LHCN-M2 (cell line): Measurements from ENCODE around the gene JPT1. TPM values are rescaled to one million over a fixed set of nuclear protein-coding genes. Genes with fewer than 3 reads are reported as not detected.
"Not testable (repeated sequence)": the region's sequence is repeated elsewhere in the genome, so short reads cannot be mapped to it uniquely, and the experiment has no call there.

Experiments used
- DNase-seq: peaks from one replicate; pipeline ENCODE4 v3.0.0-alpha.2; 2012; ENCODE audit warnings: low read depth
- total RNA-seq: library from RNA; depleted of rRNA; stranded (reverse); fragments of >200 nt; gene quantifications from 2 replicates; pipeline ENCODE4 v1.2.3, GENCODE V29; 2014

JPT1 gene
- total RNA-seq, 1 experiment from 2014 or later = 311 TPM

GRCh38 chr17:75130632-75131277, 23.6 kb downstream of the JPT1 start:
- DNase-seq = peak; percentile 68

DNA sequence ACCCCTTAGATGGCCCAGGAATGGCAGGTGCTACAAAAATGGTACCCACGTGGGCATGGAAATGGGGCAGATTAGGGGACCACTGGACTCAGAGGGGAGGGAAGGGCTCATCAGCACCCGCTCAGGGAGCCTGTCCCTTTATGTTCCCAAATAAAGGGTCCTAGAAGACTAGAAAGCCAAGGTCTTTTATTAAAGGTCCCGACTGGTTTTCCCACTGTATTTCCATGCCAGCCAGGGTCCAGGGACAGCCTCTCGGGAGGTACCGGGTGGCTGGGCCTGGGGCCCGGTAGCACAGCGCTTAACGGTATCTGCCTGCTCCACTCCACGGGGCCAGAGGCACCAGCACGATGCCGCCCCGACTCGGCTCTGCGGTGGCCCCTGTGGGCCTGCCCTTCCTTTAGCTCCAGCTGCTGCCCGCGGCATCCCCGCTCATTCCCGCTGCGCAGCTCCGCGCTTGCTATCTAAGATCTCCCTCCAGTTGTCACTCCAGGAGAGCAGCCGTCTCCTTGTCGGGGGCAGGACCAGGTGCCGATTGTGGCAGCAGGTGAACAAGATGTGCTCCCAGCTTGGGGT, 24.2 kb downstream of the JPT1 start:
- no peak for DNase-seq

- DNase-seq = no peak
Observed at GRCh38 chr17:75129576-75129975, 24.7 kb downstream of the JPT1 start.

DNA sequence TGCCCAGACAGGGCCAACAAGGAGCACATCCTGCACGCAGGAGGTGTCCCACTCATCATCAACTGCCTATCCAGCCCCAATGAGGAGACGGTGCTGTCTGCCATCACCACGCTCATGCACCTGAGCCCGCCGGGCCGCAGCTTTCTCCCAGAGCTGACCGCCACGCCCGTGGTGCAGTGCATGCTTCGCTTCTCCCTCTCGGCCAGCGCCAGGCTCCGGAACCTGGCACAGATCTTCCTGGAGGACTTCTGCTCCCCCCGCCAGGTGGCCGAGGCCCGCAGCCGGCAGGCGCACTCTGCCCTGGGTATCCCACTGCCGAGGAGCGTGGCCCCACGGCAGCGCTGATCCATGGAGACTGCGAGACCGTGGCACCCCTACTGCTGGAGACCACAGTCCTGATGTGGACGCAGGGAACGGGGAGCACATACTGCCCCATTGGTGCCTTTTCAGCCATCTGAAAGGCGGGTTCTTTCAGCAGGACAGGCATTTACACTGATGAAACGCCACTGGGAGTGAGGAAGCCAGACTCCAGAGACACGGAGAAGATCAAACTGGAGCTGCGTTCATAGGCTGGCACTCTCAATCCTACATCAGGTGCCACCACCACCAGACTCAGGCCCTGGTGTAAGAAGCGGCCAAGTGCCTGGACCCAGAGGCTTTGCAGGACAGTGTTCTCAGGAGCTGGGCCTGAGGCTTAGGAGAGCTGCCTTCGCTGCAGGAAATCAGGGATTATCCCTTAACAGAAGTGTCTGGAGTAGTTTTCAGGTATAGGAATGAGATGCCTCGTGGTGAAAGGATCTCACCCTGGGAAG, 25.4 kb downstream of the JPT1 start:
- DNase-seq = no peak

GRCh38 chr17:75127936-75128335, 26.4 kb downstream of the JPT1 start:
- not testable (repeated sequence) for DNase-seq

DNA sequence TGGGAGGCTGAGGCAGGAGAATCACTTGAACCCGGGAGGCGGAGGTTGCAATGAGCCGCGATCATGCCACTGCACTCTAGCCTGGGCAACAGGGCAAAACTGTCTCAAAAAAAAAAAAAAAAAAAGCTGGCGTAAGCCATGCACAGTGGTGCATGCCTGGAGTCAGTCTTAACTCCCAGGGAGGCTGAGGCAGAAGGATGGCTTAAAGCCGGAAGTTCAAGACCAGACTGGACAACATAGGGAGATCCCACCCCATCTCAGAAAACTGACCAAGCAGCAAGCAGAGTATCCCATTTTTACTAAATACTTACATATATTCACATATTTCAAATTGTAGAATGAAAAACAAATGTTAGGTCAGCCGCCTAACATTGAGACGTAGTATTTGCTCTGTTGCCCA, 27.4 kb downstream of the JPT1 start:
- no peak for DNase-seq

DNA sequence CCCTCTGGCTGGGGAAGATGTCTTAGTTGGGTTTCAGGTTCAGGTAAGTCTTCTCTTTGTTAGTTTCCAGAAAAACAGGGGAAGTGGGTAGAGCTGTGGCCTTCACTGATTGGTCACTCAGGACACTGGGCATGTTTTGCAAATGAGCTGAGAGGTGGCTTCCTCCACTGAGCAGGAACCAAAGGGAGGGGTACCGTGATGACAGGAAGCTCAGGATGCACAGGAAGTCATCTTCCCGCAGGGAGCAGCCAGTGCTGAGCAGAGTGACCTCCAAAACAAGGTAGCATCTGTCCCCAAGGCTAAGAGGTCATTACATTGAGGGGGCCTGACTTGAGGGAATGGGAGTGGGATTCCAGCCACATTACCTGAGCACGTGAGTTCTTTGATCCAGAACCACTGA, 28.3 kb downstream of the JPT1 start:
- no peak for DNase-seq

DNA sequence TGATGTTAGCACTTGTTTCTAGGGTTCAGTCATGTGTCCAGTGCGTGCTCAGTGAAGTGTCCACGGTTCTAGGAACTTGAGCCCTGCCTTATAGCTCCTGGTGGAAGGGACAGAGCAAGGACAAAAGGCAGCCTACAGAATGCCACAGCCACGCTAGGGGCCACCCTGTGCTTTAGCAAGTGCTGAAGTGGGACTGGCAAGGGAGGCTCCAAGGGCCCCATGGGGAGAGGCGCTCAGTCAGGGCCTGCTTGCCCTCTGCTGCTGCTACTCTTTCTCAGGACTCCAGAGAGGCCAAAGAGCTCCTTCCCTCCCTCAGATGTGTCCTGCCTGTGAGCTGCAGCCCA, 29.5 kb downstream of the JPT1 start:
- no peak for DNase-seq

DNA sequence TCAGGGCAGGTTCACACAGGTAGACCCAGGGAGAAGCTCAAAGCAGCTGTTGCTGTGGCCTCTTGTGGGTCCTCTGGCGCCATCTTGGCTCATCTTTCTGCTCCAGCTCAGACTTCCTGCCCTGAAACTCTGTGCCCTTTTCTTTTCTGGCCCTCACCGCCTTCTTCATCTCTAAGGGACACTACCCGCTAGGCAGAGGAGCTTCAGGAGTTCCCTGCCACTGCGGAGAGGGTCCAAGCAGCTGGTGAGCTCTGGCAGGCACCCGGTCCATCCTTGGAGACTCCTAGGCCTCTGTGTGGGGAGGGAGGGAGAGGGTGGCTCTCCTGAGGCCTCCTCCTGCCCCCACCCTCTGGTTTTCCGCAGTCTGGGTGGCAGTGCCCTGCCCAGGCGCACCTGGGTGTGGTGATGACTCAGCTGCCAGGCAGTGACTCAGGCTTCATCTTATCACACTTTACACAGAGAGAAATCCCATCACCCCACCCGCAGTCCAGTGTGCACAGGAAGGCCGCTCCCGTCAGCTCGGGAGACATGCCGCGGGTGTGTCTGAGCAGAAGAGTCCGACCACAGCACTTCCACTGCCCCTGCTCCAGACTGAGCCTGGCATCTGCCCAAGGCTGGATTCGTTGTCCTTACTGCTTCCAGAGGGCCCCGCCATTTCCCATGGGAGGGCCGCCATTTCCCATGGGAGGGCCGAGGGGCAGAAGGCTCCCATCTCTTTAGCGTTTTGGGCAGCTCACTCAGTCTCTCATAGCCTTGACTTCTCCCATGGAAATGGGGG, 30.1 kb downstream of the JPT1 start:
- DNase-seq = peak; percentile 69

GRCh38 chr17:75118307-75118706, 36.0 kb downstream of the JPT1 start:
- no peak for DNase-seq

DNA sequence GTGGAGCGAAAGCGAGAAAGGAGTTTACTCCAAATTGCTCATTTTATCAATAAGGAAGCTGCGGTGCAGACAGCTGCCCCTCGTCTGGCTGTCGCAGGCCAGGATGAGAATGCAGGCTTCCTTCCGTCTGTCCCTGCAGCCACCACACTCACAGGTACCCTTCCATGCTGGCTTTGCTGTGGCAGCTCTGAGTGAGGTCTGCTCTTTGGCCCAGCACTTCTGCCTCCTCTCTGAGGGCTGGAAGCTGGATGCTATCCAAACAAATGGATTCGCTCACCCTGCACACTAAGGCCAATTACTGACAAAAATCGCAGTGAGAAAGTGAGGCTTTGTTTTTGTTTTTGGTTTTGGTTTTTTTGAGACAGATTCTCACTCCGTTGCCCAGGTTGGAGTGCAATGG, 37.6 kb downstream of the JPT1 start:
- DNase-seq = no peak

DNA sequence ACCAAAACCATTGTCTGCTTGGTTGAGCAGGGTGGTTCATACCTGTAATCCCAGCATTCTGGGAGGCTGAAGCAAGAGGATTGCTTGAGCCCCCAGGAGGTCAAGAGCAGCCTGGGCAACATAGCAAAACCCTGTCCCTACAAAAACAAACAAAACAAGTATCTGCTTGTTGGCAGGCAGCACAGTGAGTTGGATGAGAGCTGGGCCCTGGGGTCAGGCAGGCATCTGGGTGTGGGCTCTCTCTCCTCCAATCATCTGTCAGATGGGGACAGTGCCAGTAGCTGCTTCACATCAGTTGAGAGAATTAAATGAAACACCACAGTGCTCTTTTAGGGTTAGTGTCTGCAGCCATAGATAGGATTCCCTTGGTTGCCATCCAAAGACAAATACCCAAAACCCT, 38.8 kb downstream of the JPT1 start:
- DNase-seq = no peak

DNA sequence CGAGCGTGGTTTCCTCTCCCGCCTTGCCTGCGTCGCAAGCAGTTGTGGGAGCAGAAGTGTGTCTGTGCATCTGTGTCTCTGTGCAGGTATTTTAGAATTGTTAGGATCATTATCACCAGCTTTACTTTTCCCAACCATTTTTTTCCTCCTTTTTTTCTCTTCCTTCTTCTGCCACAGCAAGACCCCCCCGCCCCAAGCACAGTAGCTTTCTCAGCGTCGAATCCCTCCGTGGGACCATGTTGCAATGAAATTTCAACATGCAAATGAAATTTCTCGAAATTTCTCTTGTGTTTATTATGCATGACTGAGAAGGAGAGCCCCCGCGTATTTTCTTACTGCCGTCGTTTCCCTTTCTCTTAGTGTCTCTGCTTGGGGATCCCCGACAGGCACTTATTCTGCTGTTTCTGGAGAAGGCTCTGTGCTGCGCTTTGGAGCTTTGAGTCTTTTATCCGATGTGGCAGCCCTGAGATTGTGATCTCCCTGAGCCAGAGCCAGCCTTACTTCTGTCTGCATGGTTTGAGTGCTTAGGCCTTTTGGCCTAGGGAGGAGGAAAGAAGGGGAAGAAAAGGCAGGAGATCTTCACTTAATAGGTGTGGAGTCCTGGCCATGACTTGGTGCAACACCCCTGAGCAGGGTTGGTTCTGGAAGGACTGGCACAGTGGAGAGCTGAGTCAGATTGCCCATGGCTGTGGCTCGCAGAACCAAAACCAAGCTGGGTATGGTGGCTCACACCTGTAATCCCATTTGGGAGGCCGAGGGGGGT, 39.6 kb downstream of the JPT1 start:
- no peak for DNase-seq

DNA sequence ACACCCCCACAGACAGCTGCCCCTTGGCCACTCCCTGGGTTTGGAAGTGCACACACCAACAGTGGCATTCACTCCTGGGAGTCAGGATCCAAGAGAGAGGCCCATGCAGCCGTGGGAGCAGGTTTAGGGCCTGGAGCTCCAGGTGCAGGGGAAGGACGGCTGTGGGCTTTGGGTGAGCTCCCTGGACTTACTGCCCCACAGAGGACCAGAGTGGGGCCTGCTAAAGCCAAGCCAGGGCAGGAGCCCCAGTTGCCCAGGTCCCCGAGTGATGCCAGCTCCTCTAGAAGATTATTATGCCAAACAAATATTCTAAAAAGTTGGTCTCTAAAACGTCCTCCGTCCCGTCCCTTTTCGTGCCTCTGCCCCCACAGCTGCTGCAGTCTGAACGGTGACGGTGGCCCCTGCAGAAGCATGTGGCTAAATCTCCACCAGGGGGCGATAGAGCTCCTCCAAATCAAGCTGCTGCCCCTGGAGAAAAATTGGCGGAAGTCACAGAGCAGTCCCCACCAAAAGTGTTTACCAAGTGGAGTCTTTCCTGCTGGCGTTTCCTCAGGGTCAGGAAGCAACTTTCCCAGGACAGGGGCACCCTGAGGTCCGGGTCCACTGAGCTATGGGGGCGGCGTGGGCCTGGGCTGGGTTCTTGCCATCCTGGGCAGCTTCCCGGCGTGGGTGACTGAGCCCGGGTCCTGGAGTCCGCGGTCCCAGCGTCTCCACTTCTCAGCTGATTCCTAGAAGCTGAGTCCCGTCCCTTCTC, 40.3 kb downstream of the JPT1 start:
- DNase-seq = peak; percentile 82

- no peak for DNase-seq
Observed at GRCh38 chr17:75111777-75112335, 42.5 kb downstream of the JPT1 start.

GRCh38 chr17:75110234-75110937, 43.9 kb downstream of the JPT1 start:
- DNase-seq = no peak

DNA sequence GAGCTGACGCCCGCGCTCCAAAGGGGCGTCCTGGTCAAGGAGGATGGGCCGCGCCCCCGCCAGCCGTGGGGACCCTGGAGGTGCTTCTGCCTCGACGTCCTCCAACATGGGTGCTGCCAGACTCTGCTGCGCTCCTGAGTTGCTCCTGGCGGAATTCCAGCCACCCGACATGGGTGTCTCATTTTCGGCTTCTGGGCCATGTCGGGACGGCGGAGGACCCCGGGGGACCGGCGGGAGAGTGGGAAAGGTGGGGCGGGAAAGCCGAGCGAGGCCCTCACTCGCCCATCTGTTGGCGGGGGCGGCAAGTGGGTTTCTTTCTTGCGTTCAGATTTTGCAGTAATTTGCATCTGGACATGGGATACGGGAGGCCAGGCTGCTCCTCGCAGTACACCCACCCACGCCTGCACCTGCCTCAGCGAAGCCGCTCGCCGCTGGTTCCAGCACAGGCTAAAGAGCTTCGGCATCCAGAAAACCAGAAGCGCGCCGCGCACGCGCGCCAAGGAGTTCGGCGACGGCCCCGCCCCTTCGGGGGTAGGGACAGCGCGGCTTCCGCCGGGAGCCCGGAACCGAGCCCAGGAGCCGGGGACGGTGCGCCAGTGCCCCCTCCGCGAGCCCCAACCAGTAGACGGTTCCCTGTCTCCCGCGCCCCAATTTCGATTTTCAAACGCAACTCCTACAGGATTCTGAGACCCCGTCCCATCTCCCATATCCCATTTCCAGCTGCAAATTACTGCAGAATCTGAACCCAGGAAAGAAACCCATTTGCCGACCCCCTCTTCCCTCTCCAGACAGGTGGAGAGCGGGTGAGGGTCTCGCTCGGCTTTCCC, 44.7 kb downstream of the JPT1 start, which contains the start of gene ARMC7:
TSS of gene ARMC7 (plus strand) at position 563 of the 827 bp plus-strand sequence. CDS start 320 bp downstream, outside the sequence.
- peak; percentile 72 for DNase-seq

DNA sequence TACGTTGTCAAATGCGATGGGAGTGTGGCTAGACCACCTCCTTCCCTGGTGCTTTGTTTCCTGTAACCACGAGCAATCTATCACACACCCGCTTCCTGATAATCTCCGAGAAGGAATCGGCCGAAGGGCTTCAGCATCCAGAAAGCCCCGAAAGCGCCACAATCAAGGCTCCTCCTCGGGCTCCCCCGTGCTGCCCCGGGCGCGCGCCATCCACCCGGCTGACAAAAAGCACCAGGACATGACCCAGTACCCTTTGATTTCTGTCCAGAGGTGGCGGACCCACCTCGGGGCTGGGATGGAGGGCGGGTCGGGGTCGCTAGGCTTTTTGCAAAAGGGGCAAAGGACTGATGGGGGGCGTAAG, 45.3 kb downstream of the JPT1 start:
- DNase-seq = no peak

DNA sequence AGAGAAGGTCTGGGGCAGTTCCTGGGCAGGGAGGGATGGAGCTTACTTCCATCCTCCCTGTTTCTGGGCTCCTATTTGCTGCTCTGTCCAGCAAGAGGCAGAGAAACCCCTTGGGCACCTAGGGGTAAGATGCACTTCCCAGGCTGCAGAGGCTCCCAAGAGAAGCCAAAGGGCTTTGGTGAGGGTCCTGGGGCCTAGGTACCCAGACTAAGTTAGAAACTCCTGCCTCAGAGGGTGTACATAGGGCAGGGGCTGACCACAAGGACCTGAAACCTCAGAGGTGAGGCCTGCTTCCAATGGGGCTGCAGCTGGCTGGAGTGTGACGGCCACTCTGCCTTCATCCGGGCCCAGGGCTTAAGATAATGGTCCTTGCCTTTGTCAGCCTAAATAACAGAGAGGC, 46.1 kb downstream of the JPT1 start:
- no peak for DNase-seq
